ENCODE results near the gene SMIM24.
"Not testable (repeated sequence)": the region's sequence is repeated elsewhere in the genome, so short reads cannot be mapped to it uniquely, and the experiment has no call there.

The SMIM24 gene

GRCh38 chr19:3513229-3514140, 33.2 kb upstream of the SMIM24 start:
- DNase-seq: no peak

- DNase-seq: no peak
These were observed 32.4 kb upstream of the SMIM24 start for GRCh38 chr19:3512562-3513228.

- DNase-seq: no peak
These were observed 31.4 kb upstream of the SMIM24 start for GRCh38 chr19:3511506-3512251.

GRCh38 chr19:3510727-3511126, 30.4 kb upstream of the SMIM24 start:
- DNase-seq: no peak

GRCh38 chr19:3509566-3509989, 29.3 kb upstream of the SMIM24 start:
- DNase-seq: no peak

- DNase-seq: no peak
These were observed 28.6 kb upstream of the SMIM24 start for GRCh38 chr19:3508771-3509535.

GRCh38 chr19:3508121-3508661, 27.9 kb upstream of the SMIM24 start:
- not testable (repeated sequence) for DNase-seq

GRCh38 chr19:3507371-3508120, 27.2 kb upstream of the SMIM24 start:
- DNase-seq: no peak

- DNase-seq: peak; percentile 24
These were observed 26.3 kb upstream of the SMIM24 start for GRCh38 chr19:3506384-3507340.

- peak; percentile 99 for DNase-seq
These were observed 25.5 kb upstream of the SMIM24 start, which contains the start of gene FZR1 for GRCh38 chr19:3505598-3506383. TSS of gene FZR1 (plus strand) at chr19:3506311. CDS start at chr19:3522990, 16,679 bp downstream.

- DNase-seq: no peak
These were observed 24.4 kb upstream of the SMIM24 start for GRCh38 chr19:3504735-3505134.

GRCh38 chr19:3503036-3503572, 22.8 kb upstream of the SMIM24 start:
- DNase-seq: no peak

GRCh38 chr19:3501780-3502179, 21.5 kb upstream of the SMIM24 start:
- no peak for DNase-seq

GRCh38 chr19:3500429-3501101, 20.2 kb upstream of the SMIM24 start, which contains the start of gene DOHH:
TSS of gene DOHH (minus strand) at chr19:3500674. CDS start at chr19:3496814, 3,860 bp downstream.
- peak; percentile 84 for DNase-seq

- no peak for DNase-seq
These were observed 19.6 kb upstream of the SMIM24 start for GRCh38 chr19:3499738-3500428.

GRCh38 chr19:3497757-3498520, 17.6 kb upstream of the SMIM24 start:
- DNase-seq: no peak

All from effector CD8-positive, alpha-beta T cell (primary cell).